ENCODE measurements around the gene CD99. TPM values are rescaled to one million over a fixed set of nuclear protein-coding genes. Genes with fewer than 3 reads are reported as not detected.

Gene CD99
- polyA plus RNA-seq, 1 donor (not counting 4 experiments of a cell fraction or from before 2014, with no cell fraction given), result 74.4 TPM

- no peak for FAIRE-seq
- H3K79me2 ChIP-seq (ENCODE audit: control insufficient read depth, insufficient read depth, low read length), result peaks cover 60% of the 10 kb centered on the region
- peak overlapping the region; percentile 44 for H3K27ac ChIP-seq (ENCODE audit: control insufficient read depth, insufficient read depth, low read length)
- H4K20me1 ChIP-seq (ENCODE audit: control insufficient read depth, extremely low read depth, insufficient read depth, low read length), result no peaks in the 10 kb centered on the region
- no peak for DNase-seq (ENCODE audit: low read depth, low spot score)
- H2AFZ ChIP-seq (ENCODE audit: control insufficient read depth, low read length), result no peak overlapping the region
- H3K36me3 ChIP-seq (ENCODE audit: control insufficient read depth in 2 of 2, extremely low read depth in 1 of 2, insufficient read depth in 2 of 2, low read length in 2 of 2), result peaks cover 8 to 26% of the 10 kb centered on the region in 2 experiments
- TF ChIP-seq CTCF (optimal IDR thresholded peaks at IDR 0.05 in 1 of 3, IDR thresholded peaks at IDR 0.05 in 1 of 3, conservative IDR thresholded peaks at IDR 0.05 in 1 of 3; ENCODE audit: extremely low read depth in 1 of 3, insufficient read depth in 2 of 3, low read length in 3 of 3) (no peak), EZH2 (IDR thresholded peaks at IDR 0.05; ENCODE audit: low read length) (no peak)
- no peaks in the 10 kb centered on the region for H3K27me3 ChIP-seq (ENCODE audit: control insufficient read depth, extremely low read depth, insufficient read depth, low read length)
- no peak overlapping the region for H3K9ac ChIP-seq (ENCODE audit: control insufficient read depth, extremely low read depth, insufficient read depth, low read length)
- dilution Hi-C loops (cut with MboI; ENCODE audit: extremely low pct_ligation_motif_present, low sequenced_read_pairs), result no loop called here
- H3K4me2 ChIP-seq (ENCODE audit: control insufficient read depth, extremely low read depth, insufficient read depth, low read depth, low read length), result no peak overlapping the region
- no peaks in the 10 kb centered on the region for H3K9me3 ChIP-seq (ENCODE audit: control insufficient read depth, low read depth, low read length)
- H3K4me1 ChIP-seq (ENCODE audit: control insufficient read depth, extremely low read depth, insufficient read depth, low read length), result peaks cover 40% of the 10 kb centered on the region
- no peak overlapping the region for H3K4me3 ChIP-seq (ENCODE audit: control insufficient read depth in 2 of 3, extremely low read depth in 1 of 3, insufficient read depth in 2 of 3, low read depth in 1 of 3, low read length in 3 of 3)
- H3K9me1 ChIP-seq (ENCODE audit: control insufficient read depth, extremely low read depth, insufficient read depth, low read length), result peaks cover 7% of the 10 kb centered on the region
Observed at GRCh38 chrX:2711441-2711840, 20.3 kb downstream of the CD99 start.

GRCh38 chrX:2712428-2712827 is 21.3 kb downstream of the CD99 start:
- Histone ChIP-seq H3K4me2 (ENCODE audit: control insufficient read depth, extremely low read depth, insufficient read depth, low read depth, low read length) (no peak overlapping the region), H3K9ac (ENCODE audit: control insufficient read depth, extremely low read depth, insufficient read depth, low read length) (no peak overlapping the region), H3K79me2 (ENCODE audit: control insufficient read depth, insufficient read depth, low read length) (peaks cover 56% of the 10 kb centered on the region), H3K4me1 (ENCODE audit: control insufficient read depth, extremely low read depth, insufficient read depth, low read length) (peaks cover 31% of the 10 kb centered on the region), H3K9me3 (ENCODE audit: control insufficient read depth, low read depth, low read length) (no peaks in the 10 kb centered on the region), H3K27ac (ENCODE audit: control insufficient read depth, insufficient read depth, low read length) (no peak overlapping the region), H4K20me1 (ENCODE audit: control insufficient read depth, extremely low read depth, insufficient read depth, low read length) (no peaks in the 10 kb centered on the region), H2AFZ (ENCODE audit: control insufficient read depth, low read length) (no peak overlapping the region), H3K36me3 (ENCODE audit: control insufficient read depth in 2 of 2, extremely low read depth in 1 of 2, insufficient read depth in 2 of 2, low read length in 2 of 2) (peaks cover 15 to 28% of the 10 kb centered on the region in 2 experiments), H3K27me3 (ENCODE audit: control insufficient read depth, extremely low read depth, insufficient read depth, low read length) (no peaks in the 10 kb centered on the region), H3K4me3 (ENCODE audit: control insufficient read depth in 2 of 3, extremely low read depth in 1 of 3, insufficient read depth in 2 of 3, low read depth in 1 of 3, low read length in 3 of 3) (no peak overlapping the region), H3K9me1 (ENCODE audit: control insufficient read depth, extremely low read depth, insufficient read depth, low read length) (peaks cover 7% of the 10 kb centered on the region)
- dilution Hi-C loops (cut with MboI; ENCODE audit: extremely low pct_ligation_motif_present, low sequenced_read_pairs), result no loop called here
- FAIRE-seq (no peak), DNase-seq (ENCODE audit: low read depth, low spot score) (no peak)
- no peak for TF ChIP-seq EZH2 (IDR thresholded peaks at IDR 0.05; ENCODE audit: low read length)
- TF ChIP-seq CTCF (optimal IDR thresholded peaks at IDR 0.05 in 1 of 3, IDR thresholded peaks at IDR 0.05 in 1 of 3, conservative IDR thresholded peaks at IDR 0.05 in 1 of 3; ENCODE audit: extremely low read depth in 1 of 3, insufficient read depth in 2 of 3, low read length in 3 of 3), result no peak
